IPS-11a (cell line): Measurements from ENCODE around the gene SGK2.
"Not testable (repeated sequence)": the region's sequence is repeated elsewhere in the genome, so short reads cannot be mapped to it uniquely, and the experiment has no call there.

Experiments used
- H3K4me3 ChIP-seq: one replicate; pipeline ENCODE4 v1.5.1; 2013; ENCODE audit warnings: low read depth, low read length, control low read depth

SGK2 gene

GRCh38 chr20:43563429-43563828, 4.6 kb downstream of the SGK2 start:
- H3K4me3 ChIP-seq, result no peak overlapping the region

GRCh38 chr20:43563991-43564390, 5.2 kb downstream of the SGK2 start:
- H3K4me3 ChIP-seq, result no peak overlapping the region

GRCh38 chr20:43564455-43564854, 5.6 kb downstream of the SGK2 start:
- no peak overlapping the region for H3K4me3 ChIP-seq

- H3K4me3 ChIP-seq, result no peak overlapping the region
Measured at GRCh38 chr20:43564993-43565757, 6.3 kb downstream of the SGK2 start.

GRCh38 chr20:43565758-43566104, 6.9 kb downstream of the SGK2 start:
- no peak overlapping the region for H3K4me3 ChIP-seq

GRCh38 chr20:43567477-43567876, 8.7 kb downstream of the SGK2 start:
- no peak overlapping the region for H3K4me3 ChIP-seq

- no peak overlapping the region for H3K4me3 ChIP-seq
Measured at GRCh38 chr20:43568706-43569105, 9.9 kb downstream of the SGK2 start.

DNA sequence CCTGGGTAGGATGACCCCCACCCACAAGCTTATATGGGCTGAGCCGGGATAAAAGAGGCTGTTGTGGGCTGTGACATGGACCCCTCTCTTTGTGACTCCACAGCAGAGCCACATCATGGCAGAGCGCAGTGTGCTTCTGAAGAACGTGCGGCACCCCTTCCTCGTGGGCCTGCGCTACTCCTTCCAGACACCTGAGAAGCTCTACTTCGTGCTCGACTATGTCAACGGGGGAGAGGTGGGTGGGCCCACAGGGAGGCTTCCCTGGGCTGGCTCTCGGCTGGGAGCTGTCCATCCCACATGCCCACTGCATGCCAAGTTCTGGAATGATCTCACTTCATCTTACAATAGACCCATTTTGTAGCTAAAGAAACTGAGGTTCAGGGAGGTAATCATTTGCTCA, 10.5 kb downstream of the SGK2 start:
- no peak overlapping the region for H3K4me3 ChIP-seq

DNA sequence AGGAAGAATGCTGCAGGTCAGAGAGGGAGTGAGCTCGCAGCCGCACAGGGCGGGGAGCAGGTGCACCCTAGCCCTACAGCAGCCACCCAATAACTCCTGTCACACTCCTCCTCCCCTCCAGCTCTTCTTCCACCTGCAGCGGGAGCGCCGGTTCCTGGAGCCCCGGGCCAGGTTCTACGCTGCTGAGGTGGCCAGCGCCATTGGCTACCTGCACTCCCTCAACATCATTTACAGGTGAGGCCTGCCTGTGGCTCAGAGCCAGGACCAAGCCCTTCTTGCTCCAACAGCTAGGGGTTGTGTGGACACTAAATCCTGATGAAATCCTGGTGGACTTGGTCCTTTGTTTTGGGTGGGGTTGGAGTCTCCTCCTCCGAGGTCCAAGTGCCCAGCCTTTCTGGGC, 11.7 kb downstream of the SGK2 start:
- H3K4me3 ChIP-seq, result no peak overlapping the region

GRCh38 chr20:43571310-43571709, 12.5 kb downstream of the SGK2 start:
- no peak overlapping the region for H3K4me3 ChIP-seq

DNA sequence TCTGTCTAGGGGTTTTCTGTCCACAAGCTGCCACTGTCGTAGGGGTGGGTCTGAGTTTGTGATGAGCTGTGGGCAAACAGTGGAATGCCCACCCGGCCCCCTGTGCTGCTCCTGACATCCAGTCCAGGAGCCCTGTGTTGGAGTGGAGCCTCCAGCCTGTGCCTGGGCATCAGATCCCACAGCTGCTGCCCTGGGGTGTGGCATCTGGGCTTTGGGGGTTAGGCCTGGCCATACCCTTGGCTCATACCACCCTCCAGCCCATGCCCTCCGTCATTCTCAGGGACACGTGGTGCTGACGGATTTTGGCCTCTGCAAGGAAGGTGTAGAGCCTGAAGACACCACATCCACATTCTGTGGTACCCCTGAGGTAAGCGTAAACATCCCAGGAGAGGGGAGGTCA, 12.9 kb downstream of the SGK2 start:
- no peak overlapping the region for H3K4me3 ChIP-seq

DNA sequence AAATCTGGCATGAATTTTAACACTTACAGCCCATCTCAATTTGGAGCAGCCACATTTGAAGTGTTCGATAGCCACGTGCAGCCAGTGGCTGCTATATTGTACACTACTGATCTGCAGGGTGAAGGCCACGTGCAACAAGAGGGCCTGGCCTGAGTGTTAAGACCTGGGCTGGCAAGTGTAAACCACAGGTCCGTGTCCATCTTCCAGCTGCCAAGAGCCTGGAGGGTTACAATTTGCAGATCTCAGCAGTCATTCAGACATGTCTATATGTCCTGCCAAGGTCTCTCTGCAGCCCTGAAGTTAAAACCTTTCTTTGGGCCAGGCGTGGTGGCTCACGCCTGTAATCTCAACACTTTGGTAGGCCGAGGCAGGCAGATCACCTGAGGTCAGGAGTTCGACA, 14.1 kb downstream of the SGK2 start:
- no peak overlapping the region for H3K4me3 ChIP-seq

DNA sequence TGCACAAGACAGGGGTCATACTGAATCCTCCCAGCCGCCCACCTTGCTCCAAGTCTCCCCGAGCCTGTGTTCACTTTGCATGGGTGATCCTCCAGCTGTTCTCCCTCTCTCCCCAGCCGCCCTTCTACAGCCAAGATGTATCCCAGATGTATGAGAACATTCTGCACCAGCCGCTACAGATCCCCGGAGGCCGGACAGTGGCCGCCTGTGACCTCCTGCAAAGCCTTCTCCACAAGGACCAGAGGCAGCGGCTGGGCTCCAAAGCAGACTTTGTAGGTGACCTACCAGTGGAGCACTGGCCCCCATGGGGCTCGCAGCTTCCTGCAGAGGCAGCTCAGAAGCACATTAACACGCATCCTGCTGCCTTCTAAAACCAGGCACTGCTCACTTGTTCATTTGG, 17.3 kb downstream of the SGK2 start:
- no peak overlapping the region for H3K4me3 ChIP-seq

- H3K4me3 ChIP-seq, result no peak overlapping the region
Measured at GRCh38 chr20:43579861-43580793, 21.3 kb downstream of the SGK2 start.

GRCh38 chr20:43583133-43583864, 24.5 kb downstream of the SGK2 start:
- no peak overlapping the region for H3K4me3 ChIP-seq

DNA sequence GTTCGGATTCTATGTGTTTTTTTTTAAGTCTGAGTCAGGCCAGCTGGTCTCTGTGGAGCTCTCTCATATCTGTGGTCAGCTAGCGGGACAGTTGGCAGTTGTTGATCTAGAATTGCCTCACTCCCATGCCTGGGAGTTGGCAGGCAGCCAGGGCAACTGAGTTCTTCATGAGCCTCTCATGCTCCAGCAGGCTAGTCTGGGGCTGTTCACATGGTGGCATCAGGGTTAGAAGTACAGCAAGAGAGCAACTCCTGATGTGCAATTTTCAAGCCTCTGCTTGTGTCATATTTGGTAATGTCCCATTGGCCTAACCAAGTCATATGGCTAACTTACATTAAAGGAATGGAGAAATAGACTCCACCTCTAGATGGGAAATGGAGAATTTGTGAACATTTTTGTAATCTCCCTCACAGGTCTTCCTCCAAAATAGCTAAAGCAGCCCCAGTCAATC, 25.2 kb downstream of the SGK2 start:
- no peak overlapping the region for H3K4me3 ChIP-seq

DNA sequence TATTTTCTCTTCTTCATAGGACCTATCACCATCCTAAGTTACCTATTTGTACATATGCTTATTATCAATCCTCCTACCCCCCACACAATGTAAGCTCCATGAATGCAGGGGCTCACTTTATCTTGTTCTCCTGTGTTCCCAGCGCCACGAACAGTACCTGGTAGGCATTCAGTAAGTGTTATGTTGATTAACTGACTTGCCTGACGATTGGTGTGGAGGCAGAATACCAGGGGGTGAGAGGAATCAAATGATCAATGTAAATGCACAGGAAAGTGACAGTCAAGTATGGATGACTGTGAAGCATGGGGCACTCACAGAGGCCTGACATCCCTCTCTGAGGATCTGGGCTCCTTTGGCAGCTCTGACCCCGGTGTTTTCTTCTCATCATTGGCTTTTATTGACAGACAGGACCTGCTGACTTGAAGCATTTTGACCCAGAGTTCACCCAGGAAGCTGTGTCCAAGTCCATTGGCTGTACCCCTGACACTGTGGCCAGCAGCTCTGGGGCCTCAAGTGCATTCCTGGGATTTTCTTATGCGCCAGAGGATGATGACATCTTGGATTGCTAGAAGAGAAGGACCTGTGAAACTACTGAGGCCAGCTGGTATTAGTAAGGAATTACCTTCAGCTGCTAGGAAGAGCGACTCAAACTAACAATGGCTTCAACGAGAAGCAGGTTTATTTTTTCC, 25.8 kb downstream of the SGK2 start:
- no peak overlapping the region for H3K4me3 ChIP-seq

DNA sequence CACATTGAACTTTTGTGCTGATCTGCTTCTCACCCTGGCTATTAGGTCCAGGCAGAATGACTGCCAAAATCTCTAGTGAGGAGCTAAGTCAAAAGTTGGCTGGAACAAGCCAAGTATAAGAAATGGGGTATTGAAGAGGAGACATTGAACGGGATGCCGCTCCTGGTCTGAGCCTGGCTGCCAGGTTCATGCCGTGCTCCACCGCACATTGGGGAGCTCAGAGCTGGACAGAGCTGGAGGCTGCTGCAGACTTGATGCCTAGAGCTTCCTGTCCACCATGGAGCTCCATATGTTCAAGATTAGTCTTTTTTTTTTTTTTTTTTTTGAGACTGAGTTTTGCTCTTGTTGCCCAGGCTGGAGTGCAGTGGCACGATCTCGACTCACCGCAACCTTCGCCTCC, 27.8 kb downstream of the SGK2 start:
- no peak overlapping the region for H3K4me3 ChIP-seq

DNA sequence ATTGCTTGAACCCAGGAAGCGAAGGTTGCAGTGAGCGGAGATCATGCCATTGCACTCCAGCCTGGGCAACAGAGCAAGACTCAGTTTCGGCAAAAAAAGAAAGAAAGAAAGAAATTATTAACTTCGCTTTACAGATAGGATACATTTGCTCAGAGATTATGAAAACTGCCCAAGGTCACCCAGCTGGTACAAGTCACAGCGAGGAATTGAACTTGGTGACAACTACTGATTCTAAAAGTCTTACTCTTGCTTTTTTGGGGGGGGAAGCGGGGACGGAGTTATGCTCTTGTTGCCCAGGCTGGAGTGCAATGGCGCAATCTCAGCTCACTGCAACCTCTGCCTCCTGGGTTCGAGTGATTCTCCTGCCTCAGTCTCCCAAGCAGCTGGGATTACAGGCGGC, 29.7 kb downstream of the SGK2 start:
- H3K4me3 ChIP-seq, result not testable (repeated sequence)

GRCh38 chr20:43590036-43590391, 31.2 kb downstream of the SGK2 start:
- peak overlapping the region; percentile 73 for H3K4me3 ChIP-seq
